ENCODE measurements around the gene PIK3R2.

DNA sequence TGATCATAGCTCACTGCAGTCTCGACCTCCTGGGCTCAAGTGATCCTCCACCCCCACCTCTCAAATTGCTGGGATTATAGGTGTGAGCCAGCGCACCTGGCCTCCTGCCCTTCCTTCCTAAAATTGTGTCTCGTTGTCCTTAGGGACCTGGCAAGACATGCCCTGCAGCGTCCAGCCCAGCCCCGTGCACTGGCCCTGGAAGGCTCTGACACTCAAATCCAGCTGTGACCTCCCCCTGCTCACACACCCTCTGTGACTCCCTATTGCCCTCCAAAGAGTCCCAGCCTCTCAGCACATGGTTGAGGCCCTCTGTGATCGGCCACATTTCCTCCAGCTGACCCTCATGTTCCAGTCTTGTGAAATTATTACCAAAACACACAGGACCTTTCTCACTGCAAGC is 45.0 kb downstream of the PIK3R2 start:
- TF ChIP-seq POLR2A (IDR thresholded peaks at IDR 0.05) (no peak), EP300 (IDR thresholded peaks at IDR 0.05) (no peak)
- TF ChIP-seq, protein P1, sequence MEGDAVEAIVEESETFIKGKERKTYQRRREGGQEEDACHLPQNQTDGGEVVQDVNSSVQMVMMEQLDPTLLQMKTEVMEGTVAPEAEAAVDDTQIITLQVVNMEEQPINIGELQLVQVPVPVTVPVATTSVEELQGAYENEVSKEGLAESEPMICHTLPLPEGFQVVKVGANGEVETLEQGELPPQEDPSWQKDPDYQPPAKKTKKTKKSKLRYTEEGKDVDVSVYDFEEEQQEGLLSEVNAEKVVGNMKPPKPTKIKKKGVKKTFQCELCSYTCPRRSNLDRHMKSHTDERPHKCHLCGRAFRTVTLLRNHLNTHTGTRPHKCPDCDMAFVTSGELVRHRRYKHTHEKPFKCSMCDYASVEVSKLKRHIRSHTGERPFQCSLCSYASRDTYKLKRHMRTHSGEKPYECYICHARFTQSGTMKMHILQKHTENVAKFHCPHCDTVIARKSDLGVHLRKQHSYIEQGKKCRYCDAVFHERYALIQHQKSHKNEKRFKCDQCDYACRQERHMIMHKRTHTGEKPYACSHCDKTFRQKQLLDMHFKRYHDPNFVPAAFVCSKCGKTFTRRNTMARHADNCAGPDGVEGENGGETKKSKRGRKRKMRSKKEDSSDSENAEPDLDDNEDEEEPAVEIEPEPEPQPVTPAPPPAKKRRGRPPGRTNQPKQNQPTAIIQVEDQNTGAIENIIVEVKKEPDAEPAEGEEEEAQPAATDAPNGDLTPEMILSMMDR (IDR thresholded peaks at IDR 0.05), result no peak
